IPS DF 19.7 (cell line): ENCODE data around the gene PDIA5.

ENCODE experiments used
- DNase-seq: peaks from one replicate; pipeline ENCODE4 v3.0.0-alpha.2; 2013; ENCODE audit warnings: low read depth, low spot score

PDIA5 gene

GRCh38 chr3:123042413-123042812 is 24.4 kb upstream of the PDIA5 start:
- no peak for DNase-seq

DNA sequence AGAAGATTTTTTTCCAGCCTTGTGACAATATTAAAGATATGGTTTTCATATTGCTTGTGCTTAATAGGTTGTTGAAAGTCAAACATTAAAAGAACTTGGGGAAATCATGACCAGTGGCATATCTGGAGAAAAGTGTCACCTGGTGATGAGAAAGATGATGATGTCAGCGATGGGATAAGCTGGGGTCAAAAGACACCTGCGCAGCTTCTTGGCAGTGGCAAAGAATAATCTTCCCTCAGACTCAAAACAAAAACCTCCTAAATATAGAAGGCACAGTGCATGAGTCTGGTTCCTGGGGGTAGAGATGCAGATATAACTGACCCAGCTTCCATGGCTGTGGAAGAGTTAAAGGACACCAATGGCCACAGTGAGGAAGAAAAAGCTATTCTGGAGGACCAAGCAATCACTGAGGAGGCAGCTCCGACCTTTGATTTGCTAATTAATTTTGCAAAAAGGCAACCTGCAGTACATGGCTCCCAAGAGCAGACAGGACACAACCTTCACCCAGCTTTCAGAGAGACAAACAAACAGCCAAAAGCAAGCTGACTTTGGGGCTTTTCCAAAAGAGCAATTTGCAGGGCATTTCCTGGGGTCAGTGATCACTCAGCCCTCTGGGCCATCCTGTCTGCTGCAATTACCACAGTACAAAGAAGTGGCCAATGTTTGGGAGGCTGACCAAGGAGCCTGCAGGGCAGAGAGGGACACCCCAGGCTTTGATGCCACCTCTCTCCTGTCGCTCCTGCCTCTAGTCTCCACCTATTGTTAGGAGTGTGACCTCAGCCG is 21.7 kb upstream of the PDIA5 start:
- DNase-seq, result no peak

- DNase-seq, result no peak
Measured at GRCh38 chr3:123046262-123047061, 20.4 kb upstream of the PDIA5 start.

DNA sequence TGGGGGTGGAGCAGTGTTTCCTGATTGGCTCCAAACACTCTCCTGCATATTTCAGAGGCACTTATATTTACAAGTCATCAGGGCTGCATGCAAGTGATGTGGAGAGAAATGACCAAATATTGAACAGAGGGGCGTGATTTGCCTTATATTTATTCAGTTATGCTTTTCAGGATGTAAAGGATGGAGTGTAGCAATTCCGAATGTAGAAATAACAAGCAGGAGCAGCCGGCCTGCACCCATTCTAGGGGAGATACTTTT is 19.8 kb upstream of the PDIA5 start:
- DNase-seq, result no peak

- DNase-seq, result no peak
Measured at GRCh38 chr3:123048480-123049237, 18.2 kb upstream of the PDIA5 start.

- no peak for DNase-seq
Measured at GRCh38 chr3:123050666-123051065, 16.2 kb upstream of the PDIA5 start.

DNA sequence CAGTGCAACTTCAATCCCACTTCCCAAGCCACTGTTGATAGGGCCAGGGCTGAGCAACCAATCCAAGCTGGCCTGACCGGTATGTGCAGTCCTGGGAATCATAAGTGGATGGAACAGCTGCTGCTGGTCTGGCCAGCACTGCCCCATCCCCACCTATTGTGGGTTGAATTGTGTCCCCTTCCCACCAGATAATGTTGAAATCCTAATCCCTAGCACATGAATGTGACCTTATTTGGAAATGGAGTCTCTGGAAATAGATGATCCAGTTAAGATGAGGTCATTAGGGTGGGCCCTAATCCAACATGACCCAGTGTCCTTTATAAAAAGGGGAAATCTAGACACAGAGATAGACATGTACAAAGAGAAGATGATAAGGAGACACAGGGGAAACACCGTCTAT is 13.7 kb upstream of the PDIA5 start:
- DNase-seq, result no peak

DNA sequence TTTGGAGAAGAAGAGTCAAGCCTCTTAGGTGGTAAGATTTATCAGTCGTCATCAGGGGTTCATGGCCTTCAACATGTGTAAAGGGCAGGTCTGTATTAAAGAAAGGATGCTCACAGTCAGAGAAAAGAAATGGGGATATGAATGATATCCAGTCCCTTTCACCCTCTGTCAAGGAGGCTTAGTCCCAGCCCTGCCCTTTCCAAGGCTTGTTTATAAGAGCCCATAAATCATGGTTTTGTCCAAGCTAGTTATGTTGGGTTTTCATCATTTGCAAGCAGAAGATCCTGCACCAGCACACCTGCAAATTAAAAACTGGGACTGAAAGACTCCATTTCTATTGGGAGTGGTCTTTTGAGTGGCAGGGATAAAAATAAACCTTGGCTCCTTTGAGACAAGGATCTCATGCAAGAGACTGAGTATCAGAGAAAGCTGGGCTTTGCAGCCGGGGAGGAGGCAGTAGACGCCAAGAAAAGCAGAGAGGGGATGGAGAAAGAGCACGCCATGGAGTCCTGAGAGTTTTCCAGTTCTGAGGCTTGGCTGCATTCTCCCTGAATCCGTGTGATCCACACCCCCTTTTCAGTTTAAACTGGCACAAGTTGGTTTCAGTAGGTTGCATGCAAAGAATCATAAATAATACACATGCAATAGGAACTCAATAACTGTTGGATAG is 12.6 kb upstream of the PDIA5 start:
- DNase-seq, result no peak

DNA sequence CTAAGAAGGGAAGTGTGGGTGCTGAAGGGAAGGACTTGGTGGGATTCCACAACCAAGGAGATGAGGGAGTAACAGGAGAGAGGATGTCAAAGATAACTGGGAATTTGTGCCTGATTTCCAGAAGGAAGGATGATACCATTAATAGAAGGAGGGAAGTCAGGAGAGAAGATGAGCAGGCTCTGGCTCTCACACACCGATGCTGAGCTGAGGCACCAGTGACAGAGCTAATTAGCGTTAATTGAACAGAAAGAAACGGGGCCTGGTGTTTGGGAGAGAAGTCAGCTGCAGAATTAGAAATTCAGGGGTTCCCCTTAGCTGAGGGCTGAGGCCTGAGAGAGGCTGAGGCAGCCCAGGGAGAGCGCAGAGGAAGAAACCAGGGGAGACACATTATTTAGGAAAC is 11.9 kb upstream of the PDIA5 start:
- no peak for DNase-seq

GRCh38 chr3:123055352-123055751 is 11.5 kb upstream of the PDIA5 start:
- DNase-seq, result no peak

GRCh38 chr3:123058505-123058904 is 8.3 kb upstream of the PDIA5 start:
- no peak for DNase-seq

DNA sequence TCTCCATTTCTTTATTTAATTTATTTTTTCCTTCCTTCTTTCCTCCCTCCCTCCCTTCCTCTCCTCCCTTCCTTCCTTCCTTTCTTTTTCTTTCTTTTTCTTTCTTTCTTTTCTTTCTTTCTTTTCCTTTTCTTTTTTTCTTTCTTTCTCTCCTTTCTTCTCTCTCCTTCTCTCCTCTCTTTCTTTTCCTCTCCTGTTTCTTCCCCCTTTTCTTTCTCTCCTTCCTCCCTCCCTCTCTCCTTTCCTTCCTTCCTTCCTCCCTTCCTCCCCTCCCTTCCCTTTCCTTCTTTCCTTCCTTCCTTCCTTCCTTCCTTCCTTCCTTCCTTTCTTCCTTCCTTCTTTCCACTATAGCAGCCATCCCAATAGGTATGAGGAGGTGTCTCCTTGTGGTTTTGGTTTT is 6.8 kb upstream of the PDIA5 start:
- no peak for DNase-seq

DNA sequence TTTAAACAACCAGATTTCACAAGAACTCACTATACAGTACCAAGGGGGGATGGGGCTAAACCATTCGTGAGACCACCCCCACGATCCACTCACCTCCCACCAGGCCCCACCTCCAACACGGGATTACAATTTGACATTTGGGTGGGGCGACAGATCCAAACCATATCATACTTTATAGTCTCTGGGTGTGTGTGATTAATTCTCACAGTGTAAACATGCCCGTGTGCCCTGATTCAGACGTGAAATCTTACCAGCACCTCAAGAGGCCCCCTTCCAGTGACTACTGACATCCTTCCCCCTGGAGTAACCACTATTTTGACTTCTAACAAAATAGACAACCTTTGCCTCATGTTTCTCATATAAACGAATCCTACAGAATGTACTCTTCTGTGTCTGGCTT is 5.0 kb upstream of the PDIA5 start:
- DNase-seq, result no peak

DNA sequence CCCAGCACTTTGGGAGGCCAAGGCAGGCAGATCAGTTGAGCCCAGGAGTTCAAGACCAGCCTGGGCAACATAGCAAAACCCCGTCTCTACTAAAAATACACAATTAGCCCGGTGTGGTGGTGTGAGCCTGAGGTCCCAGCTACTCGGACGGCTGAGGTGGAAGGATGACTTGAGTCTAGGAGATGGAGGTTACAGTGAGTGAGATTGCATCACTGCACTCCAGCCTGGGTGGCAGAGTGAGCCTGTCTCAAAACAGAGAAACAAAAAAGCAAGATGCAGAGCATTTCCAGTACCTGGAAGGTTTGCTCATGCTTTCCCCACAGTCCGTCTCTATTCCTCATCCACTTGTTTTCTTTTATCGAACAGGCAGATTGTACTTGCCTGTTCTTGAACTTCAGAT is 3.8 kb upstream of the PDIA5 start:
- DNase-seq, result no peak

- DNase-seq, result no peak
Measured at GRCh38 chr3:123064506-123064905, 2.3 kb upstream of the PDIA5 start.

DNA sequence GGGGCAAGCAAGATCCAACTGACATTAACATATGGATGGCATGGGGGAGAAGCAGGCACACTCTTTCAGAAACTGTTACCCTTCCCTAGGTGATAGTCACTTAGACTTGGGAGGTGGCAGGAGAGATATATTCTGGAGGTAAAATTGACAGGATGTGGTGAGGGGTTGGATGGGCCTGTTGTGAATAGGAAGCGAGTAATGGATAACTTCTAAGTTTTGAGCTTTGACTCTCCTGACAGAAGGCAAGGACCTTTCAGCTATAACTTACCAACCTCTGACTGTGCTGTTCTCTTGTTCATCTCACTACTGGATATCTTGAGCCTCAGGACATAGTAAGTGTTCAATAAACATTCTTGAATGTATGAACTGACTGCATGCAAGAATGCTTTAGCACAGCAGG is 1.9 kb upstream of the PDIA5 start:
- no peak for DNase-seq

DNA sequence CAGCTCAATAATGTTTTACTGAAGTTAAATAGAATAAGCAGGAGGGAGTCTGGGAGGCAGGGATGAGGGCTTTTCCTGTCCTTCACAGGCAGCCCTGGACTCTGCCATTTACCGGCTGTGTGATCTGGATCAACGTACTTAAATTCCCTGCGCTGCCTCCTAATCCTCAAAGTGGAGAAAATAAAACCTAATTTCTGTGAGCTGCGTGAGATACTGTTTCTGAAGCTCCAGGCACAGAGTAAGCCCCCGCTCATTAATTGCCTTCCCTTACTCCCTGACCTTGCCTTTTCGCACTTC is 278 bp upstream of the PDIA5 start:
- DNase-seq, result no peak

- DNase-seq, result no peak
Measured at GRCh38 chr3:123067689-123068600, 1.1 kb downstream of the PDIA5 start.

- no peak for DNase-seq
Measured at GRCh38 chr3:123068601-123069381, 2.0 kb downstream of the PDIA5 start.

DNA sequence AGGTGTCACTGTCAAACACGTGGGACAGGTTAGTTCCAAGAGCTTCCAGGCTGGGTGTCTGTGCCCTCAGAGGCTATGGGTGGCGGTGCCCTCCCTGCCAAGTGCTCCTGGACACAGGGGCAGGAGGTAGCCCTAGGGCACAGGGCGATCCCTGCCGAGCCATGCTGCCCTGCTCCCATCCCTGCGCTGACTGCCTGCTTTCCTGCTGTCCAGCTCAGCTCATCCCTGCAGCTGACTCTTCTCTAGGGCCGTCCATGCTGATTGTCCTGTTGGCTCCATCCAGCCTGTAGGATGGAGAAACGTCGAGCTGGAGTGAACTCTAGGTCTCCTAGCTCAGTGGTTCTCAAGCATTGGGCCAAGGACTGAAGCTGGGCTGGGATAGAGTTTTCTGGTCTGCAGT is 3.7 kb downstream of the PDIA5 start:
- DNase-seq, result no peak

DNA sequence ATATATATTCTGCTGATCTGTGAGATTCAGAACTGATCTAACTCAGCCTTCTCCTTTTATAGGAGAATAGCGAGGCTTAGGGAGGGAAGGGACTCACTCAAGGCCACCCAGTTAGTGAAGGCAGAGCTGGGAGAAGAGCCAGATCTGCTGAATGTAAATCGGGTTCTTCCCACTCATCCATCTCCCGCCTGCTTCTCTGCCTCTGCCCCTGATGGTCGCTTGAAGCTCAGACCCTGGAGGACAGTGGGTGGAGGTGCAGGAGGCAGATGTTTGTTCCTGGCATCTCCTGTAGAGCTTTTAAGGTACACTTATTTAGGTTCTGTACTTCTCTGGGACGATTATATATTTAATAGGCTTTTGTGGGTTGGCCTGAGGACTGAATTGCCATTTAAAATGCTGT is 4.3 kb downstream of the PDIA5 start:
- no peak for DNase-seq
